ENCODE measurements around the gene NACA2.

NACA2 gene

GRCh38 chr17:61543786-61544415 is 47.1 kb downstream of the NACA2 start:
- DNase-seq: no peak

GRCh38 chr17:61542027-61542426 is 49.0 kb downstream of the NACA2 start:
- DNase-seq: no peak

- no peak for DNase-seq
Measured at GRCh38 chr17:61540874-61541273, 50.1 kb downstream of the NACA2 start.

All from activated CD4-positive, alpha-beta T cell treated with anti-CD3 and anti-CD28 coated beads, Interleukin-2, amount 50 U/mL, for 16 hours (primary cell).